Measurements from ENCODE around the gene HDLBP.
A peak's percentile ranks its signal among the peaks of the same experiment; 100 is the strongest.

HDLBP gene

DNA sequence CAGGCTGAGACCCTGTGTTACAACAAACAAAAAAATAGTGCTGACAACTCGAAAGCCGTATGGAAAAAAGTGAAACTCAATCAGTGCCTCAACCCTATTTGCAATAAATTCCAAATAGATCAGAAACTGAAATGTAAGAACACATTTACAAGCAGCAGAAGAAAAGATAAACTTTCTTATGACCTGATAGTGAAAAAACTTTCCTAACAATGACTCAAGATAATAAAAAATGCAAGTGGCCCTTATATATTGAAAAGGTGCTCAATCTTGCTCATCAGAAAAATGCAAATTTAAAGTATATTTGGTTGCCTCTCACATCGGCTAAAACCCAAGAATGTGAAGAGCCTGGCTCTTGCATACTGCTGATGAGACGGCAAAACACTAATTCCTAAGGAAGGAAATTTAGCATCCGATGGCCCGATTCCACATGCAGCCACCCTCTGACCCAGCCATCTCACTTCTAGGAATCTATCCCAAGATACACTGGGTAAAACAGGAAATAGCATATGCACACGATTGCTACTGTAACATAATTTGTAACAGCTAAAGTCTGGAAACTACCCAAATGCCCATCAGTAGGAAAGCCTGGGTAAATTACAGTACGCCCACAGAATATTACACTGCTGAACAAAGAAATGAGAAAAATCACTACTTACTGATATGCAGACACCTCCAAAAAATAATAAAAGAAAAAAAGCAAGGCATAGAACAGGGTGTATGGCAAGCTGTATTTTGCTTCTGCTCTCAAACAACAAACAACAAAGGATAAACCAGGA, 56.8 kb downstream of the HDLBP start:
- no peak for DNase-seq (ENCODE audit: low read depth)
- TF ChIP-seq, protein P1, sequence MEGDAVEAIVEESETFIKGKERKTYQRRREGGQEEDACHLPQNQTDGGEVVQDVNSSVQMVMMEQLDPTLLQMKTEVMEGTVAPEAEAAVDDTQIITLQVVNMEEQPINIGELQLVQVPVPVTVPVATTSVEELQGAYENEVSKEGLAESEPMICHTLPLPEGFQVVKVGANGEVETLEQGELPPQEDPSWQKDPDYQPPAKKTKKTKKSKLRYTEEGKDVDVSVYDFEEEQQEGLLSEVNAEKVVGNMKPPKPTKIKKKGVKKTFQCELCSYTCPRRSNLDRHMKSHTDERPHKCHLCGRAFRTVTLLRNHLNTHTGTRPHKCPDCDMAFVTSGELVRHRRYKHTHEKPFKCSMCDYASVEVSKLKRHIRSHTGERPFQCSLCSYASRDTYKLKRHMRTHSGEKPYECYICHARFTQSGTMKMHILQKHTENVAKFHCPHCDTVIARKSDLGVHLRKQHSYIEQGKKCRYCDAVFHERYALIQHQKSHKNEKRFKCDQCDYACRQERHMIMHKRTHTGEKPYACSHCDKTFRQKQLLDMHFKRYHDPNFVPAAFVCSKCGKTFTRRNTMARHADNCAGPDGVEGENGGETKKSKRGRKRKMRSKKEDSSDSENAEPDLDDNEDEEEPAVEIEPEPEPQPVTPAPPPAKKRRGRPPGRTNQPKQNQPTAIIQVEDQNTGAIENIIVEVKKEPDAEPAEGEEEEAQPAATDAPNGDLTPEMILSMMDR (conservative IDR thresholded peaks at IDR 0.05; ENCODE audit: low read length), result no peak
- H3K4me3 ChIP-seq (ENCODE audit: low read length), result no peak overlapping the region

DNA sequence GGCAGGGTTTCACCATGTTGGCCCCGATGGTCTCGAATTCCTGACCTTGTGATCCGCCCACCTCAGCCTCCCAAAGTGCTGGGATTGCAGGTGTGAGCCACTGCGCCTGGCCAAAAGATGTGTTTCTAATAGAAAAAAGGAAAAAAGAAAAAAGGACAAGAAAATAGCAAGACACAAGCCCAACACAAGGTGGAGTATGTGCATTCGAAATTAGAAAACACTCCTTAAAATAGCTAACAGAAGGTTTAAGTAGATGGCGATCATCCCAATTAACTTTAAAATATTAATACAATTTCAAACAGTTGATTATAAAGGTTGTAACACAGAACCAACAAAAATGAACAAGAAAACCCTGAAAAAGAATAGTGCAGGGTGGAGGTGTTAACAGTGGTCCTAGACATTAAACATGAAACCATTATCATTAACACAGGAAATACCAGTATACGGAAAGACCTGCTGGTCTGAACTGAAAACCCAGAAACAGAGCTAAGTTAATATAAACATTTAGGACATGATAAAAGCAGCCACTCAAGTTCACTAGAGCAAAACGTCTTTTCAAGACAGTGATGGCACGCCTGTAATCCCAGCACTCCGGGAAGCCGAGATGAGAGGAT, 57.9 kb downstream of the HDLBP start:
- no peak overlapping the region for H3K4me3 ChIP-seq (ENCODE audit: low read length)
- TF ChIP-seq, protein P1 (conservative IDR thresholded peaks at IDR 0.05; ENCODE audit: low read length), result 0 out of 2 replicates have a peak, but pooled peaks have one; percentile 20
- no peak for DNase-seq (ENCODE audit: low read depth)

DNA sequence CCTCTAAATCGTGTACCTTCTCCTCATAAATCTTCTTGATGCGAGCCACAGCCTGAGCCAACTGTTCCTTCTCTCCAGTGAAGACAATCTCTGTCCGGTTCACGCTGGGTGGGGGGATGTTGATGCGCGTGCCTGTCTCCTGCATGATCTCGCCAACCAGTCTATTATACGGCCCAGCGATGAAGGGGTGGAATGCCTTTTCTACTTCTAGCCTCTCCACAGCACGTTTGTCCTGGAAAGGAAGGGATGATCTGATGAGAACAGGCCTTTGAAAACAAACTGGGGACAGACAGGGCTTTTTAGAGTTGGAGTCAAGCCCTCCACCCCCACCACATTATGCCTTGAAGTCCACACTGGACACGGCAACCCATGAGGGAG, 59.3 kb downstream of the HDLBP start:
- DNase-seq (ENCODE audit: low read depth), result no peak
- no peak overlapping the region for H3K4me3 ChIP-seq (ENCODE audit: low read length)
- TF ChIP-seq, protein P1 (conservative IDR thresholded peaks at IDR 0.05; ENCODE audit: low read length), result no peak

DNA sequence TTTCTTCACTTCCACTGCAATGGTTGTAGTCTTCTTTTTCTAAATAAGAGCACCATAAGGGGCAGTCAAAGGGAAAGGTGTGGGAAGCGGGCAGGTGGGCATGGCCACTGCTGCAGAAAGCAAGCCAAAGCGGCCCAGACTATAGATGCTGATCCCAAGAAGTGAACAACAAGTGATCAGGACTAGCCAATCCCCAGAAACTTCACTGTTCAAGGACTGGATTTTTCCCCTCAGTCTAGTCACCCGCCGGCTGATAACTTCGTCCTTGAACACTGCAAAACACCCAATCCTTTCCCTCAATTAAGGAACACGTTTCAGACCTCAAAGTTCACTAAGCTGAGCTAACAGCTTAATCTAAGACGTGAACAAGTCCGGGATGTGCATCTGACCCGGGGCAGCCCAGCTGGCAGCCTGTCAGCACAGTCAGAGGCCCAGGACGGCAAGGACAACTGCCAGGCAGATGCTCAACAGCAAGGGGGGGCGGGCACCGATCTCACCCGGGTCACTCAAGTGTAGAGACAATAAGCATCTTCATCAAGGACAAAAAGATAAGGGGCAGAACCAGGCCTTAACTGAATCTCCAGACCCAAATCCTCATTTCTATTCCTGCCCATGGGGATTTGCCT, 59.8 kb downstream of the HDLBP start:
- TF ChIP-seq, protein P1 (conservative IDR thresholded peaks at IDR 0.05; ENCODE audit: low read length), result no peak
- DNase-seq (ENCODE audit: low read depth), result no peak
- no peak overlapping the region for H3K4me3 ChIP-seq (ENCODE audit: low read length)

DNA sequence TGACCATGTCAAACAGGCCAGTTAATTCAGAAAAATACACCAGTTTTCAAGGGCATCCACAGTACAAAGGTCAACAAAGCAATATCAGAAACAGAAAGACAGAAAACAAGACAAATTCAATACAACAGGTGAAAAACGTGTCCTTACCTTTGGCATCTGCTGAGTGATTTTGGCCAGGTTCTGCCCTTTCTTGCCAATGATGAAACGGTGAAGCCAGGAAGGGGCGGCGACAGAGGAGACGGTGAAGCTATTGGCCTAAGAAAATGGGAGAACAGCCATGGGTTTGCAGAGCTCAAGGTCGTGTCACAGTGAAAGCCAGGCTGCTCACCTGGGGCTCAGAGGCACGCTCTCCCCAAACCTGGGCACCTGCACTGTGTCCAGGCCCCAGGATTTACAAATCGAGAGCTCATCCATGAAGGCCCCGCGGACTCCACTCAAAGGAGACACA, 60.5 kb downstream of the HDLBP start:
- H3K4me3 ChIP-seq (ENCODE audit: low read length), result no peak overlapping the region
- TF ChIP-seq, protein P1 (conservative IDR thresholded peaks at IDR 0.05; ENCODE audit: low read length), result no peak
- no peak for DNase-seq (ENCODE audit: low read depth)

DNA sequence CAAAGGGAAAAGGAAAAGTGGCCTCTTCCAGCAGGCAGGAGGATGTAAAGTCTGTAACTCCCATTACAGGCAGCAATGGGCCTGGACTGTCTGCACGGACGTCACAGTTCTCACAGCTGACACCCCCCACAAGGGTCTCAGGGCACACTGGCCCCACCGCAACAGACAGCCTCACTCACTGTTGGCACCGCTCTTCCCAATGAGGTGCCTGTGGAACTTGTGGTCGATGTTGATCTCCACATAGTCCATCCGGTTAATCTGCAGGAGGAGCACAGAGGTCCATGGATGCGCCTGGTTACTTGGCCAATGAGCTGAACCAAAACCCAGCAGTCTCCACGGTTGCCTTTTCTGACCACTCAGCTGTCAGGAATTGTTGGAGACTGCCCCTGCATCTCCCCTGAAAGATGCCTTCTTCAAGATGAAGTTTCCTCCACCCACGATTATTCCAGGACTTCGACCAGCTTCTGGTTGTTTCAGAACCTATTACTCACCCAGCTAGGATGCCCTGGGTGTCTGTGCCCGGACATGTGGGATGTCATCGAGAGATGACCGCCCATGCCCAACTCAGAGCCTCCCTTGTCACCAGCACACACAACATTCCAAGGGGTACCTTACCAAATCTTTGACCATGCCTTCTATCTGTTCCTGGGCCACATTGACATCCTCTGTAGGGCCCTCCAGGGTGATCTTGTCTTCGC, 62.5 kb downstream of the HDLBP start:
- TF ChIP-seq, protein P1 (conservative IDR thresholded peaks at IDR 0.05; ENCODE audit: low read length), result no peak
- DNase-seq (ENCODE audit: low read depth), result no peak
- H3K4me3 ChIP-seq (ENCODE audit: low read length), result no peak overlapping the region

Data from AG10803 (cell line).